ENCODE measurements around the gene SSTR5.
"Not testable (repeated sequence)": the region's sequence is repeated elsewhere in the genome, so short reads cannot be mapped to it uniquely, and the experiment has no call there.

Gene SSTR5

DNA sequence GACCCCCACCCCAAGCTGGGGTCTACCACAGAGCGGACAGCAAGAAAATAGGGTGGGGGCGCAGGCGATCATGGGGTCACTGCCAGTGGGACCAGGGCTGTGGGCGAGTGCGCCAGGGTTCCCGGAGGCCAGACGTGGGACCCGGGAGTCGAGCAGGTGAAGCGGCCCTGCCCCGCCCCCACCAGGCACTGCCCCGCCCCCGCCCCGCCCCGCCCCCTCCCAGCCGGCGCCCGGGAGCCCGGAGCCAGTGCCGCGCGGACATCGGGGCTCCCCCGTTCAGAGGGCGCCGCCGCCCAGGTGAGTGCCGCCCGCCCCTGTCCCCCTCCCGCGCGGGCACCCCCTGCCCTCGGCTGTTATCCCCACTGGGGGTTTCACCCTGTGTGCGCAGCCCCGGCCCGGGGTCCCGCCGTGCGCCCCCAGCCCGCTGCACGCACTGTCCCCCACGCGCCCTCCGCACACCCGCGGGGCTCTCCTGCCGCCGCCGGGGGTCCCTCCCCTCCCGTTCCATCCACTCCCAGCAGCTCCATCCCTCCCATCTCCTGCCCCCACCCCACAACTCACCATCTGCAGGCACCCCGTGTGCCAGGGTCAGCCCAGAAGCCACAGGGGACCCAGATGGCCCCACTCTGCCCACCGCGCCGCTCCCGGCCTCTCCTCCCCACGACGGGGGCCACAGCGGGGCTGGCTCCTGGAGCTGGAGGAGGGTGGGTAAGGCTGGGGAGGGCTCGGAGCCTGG is at the start of gene SSTR5:
Gene SSTR5, plus strand, starts transcription at position 222 of the 736 bp plus-strand sequence. CDS start 6,122 bp downstream, outside the sequence.
- H3K4me3 ChIP-seq (ENCODE audit: low read depth, low read length) = no peak within 1 kb of the TSS
- TF ChIP-seq CTCF (IDR thresholded peaks at IDR 0.05; ENCODE audit: low read depth, low read length, missing control alignments) = no peak
- in situ Hi-C loops (cut with HindIII; ENCODE audit: low sequenced_read_pairs) = no loop called here
- no peak for DNase-seq (ENCODE audit: low read depth)

DNA sequence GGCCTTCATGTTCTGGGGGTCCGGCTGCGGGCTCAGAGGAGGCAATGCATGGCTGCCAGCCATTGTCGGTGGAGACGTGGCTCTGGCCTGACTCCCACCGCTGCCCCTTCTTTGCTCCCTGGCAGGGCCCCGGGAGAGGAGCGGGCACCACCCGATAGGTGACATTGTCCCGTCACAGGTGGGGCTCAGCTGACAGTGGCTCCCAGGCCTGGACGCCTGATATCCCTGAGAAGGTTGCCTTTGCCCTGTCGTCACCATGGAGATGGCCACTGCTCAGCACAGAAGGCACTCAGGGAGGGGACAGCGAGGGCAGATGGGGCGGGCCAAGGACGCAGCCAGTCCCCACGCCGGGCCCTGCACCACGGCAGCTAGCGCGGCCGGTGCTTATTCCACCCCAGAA is 48.4 kb upstream of the SSTR5 start:
- no peak for TF ChIP-seq CTCF (IDR thresholded peaks at IDR 0.05; ENCODE audit: low read depth, low read length, missing control alignments)
- no peak for DNase-seq (ENCODE audit: low read depth)
- in situ Hi-C loops (cut with HindIII; ENCODE audit: low sequenced_read_pairs) = no loop called here
- no peak overlapping the region for H3K4me3 ChIP-seq (ENCODE audit: low read depth, low read length)

GRCh38 chr16:1025183-1025809 is 47.3 kb upstream of the SSTR5 start:
- peak; percentile 26 for DNase-seq (ENCODE audit: low read depth)
- H3K4me3 ChIP-seq (ENCODE audit: low read depth, low read length); in situ Hi-C loops (cut with HindIII; ENCODE audit: low sequenced_read_pairs): not testable (repeated sequence)

DNA sequence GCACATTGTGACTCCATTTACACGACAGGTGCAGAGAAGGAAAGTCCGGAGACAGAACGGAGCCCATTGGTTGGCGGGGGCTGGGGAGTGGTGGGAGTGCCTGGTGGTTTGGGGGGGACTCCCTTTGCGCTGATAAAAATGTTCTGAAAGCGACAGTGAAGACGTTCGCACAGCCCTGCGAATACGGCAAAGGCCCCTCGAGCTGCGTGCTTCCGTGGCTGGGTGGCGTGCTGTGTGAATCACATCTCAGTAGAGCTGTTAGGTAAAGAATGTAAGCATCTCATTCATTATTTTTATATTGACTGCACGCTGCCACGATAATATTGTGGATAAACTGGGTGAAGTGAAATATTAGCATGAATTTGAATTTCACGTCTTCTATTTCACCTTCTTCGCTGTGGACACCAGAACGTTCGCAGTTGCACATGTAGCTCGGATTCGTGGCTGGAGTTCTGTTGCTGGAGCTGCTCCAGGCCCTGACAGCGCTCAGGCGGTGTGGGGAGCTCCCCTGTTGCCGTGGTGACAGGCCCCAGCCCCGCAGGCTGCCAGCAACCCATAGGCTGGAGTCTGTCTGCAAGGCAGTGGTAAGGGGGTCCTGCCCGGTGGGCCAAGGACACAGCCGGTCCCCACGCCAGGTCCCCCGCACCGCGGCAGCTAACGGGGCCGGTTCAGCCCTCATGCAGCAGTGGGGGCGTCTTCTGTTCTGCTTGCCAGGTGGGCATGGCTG is 46.3 kb upstream of the SSTR5 start:
- TF ChIP-seq CTCF (IDR thresholded peaks at IDR 0.05; ENCODE audit: low read depth, low read length, missing control alignments) = no peak
- no peak for DNase-seq (ENCODE audit: low read depth)
- no peak overlapping the region for H3K4me3 ChIP-seq (ENCODE audit: low read depth, low read length)
- in situ Hi-C loops (cut with HindIII; ENCODE audit: low sequenced_read_pairs) = no loop called here

GRCh38 chr16:1026784-1027500 is 45.6 kb upstream of the SSTR5 start:
- no peak for DNase-seq (ENCODE audit: low read depth)
- TF ChIP-seq CTCF (IDR thresholded peaks at IDR 0.05; ENCODE audit: low read depth, low read length, missing control alignments) = no peak
- H3K4me3 ChIP-seq (ENCODE audit: low read depth, low read length) = no peak overlapping the region
- in situ Hi-C loops (cut with HindIII; ENCODE audit: low sequenced_read_pairs) = no loop called here

GRCh38 chr16:1027501-1027815 is 45.1 kb upstream of the SSTR5 start:
- H3K4me3 ChIP-seq (ENCODE audit: low read depth, low read length) = no peak overlapping the region
- no peak for DNase-seq (ENCODE audit: low read depth)
- TF ChIP-seq CTCF (IDR thresholded peaks at IDR 0.05; ENCODE audit: low read depth, low read length, missing control alignments) = no peak
- in situ Hi-C loops (cut with HindIII; ENCODE audit: low sequenced_read_pairs) = no loop called here
